HEK293 (cell line): Measurements from ENCODE around the gene CD93.

Experiments used
- KLF7 ChIP-seq: fragments of 450-650 bp; formaldehyde crosslinking; IDR thresholded peaks from 2 replicates; pipeline ENCODE4 v1.5.1; 2016; ENCODE audit warnings: missing biosample characterization, missing genetic modification characterization, borderline replicate concordance
- KLF9 ChIP-seq: fragments of 450-650 bp; formaldehyde crosslinking; IDR thresholded peaks from 2 replicates; pipeline ENCODE4 v1.5.1; 2016; ENCODE audit warnings: missing biosample characterization, missing genetic modification characterization, low read depth
- REST ChIP-seq: fragments of 450-650 bp; formaldehyde crosslinking; IDR thresholded peaks from 2 replicates; pipeline ENCODE4 v1.5.1; 2016; ENCODE audit warnings: missing biosample characterization, missing genetic modification characterization
- ZFHX2 ChIP-seq: fragments of 450-650 bp; formaldehyde crosslinking; conservative IDR thresholded peaks from 2 replicates; pipeline ENCODE4 v1.5.1; 2016; ENCODE audit warnings: missing biosample characterization, missing genetic modification characterization
- ZNF121 ChIP-seq: fragments of 450-650 bp; formaldehyde crosslinking; IDR thresholded peaks from 2 replicates; pipeline ENCODE4 v1.5.1; 2016; ENCODE audit warnings: missing biosample characterization, missing genetic modification characterization
- ZNF155 ChIP-seq: fragments of 450-650 bp; formaldehyde crosslinking; IDR thresholded peaks from 2 replicates; pipeline ENCODE4 v1.5.1; 2016; ENCODE audit warnings: missing biosample characterization, missing genetic modification characterization
- ZNF16 ChIP-seq: fragments of 450-650 bp; formaldehyde crosslinking; IDR thresholded peaks from 2 replicates; pipeline ENCODE4 v1.5.1; 2016; ENCODE audit warnings: low read depth, missing biosample characterization, missing genetic modification characterization
- ZNF211 ChIP-seq: fragments of 450-650 bp; formaldehyde crosslinking; IDR thresholded peaks from 2 replicates; pipeline ENCODE4 v1.5.1; 2016; ENCODE audit warnings: low read depth, missing biosample characterization, missing genetic modification characterization
- ZNF274 ChIP-seq, 2 experiments: fragments of 200-500 bp in 1 of 2; fragments of 450-650 bp in 1 of 2; sonication (Bioruptor generic) in 1 of 2; formaldehyde crosslinking in 1 of 2; IDR thresholded peaks; 2 replicates each; pipeline versions ENCODE4 v1.5.1 to v1.6.1; 2014 to 2016; ENCODE audit warnings: borderline replicate concordance in 1 of 2, inconsistent platforms in 1 of 2, low read length in 1 of 2, missing biosample characterization in 1 of 2, missing genetic modification characterization in 1 of 2
- ZNF280C ChIP-seq: fragments of 450-650 bp; formaldehyde crosslinking; IDR thresholded peaks from 2 replicates; pipeline ENCODE4 v1.5.1; 2016; ENCODE audit warnings: missing biosample characterization, missing genetic modification characterization
- ZNF394 ChIP-seq: fragments of 450-650 bp; formaldehyde crosslinking; IDR thresholded peaks from 2 replicates; pipeline ENCODE4 v1.5.1; 2016; ENCODE audit warnings: missing biosample characterization, missing genetic modification characterization, mild to moderate bottlenecking, moderate library complexity, borderline replicate concordance
- ZNF404 ChIP-seq: fragments of 450-650 bp; formaldehyde crosslinking; IDR thresholded peaks from 2 replicates; pipeline ENCODE4 v1.5.1; 2017; ENCODE audit warnings: missing biosample characterization, missing genetic modification characterization
- ZNF521 ChIP-seq: fragments of 450-650 bp; formaldehyde crosslinking; IDR thresholded peaks from 2 replicates; pipeline ENCODE4 v1.5.1; 2017; ENCODE audit warnings: missing biosample characterization, mild to moderate bottlenecking, missing genetic modification characterization
- ZNF580 ChIP-seq: fragments of 450-650 bp; formaldehyde crosslinking; IDR thresholded peaks from 2 replicates; pipeline ENCODE4 v1.5.1; 2016; ENCODE audit warnings: missing biosample characterization, missing genetic modification characterization
- ZNF701 ChIP-seq: fragments of 450-650 bp; formaldehyde crosslinking; IDR thresholded peaks from 2 replicates; pipeline ENCODE4 v1.5.1; 2016; ENCODE audit warnings: missing biosample characterization, missing genetic modification characterization
- ZSCAN16 ChIP-seq: fragments of 450-650 bp; formaldehyde crosslinking; IDR thresholded peaks from 2 replicates; pipeline ENCODE4 v1.5.1; 2016; ENCODE audit warnings: missing biosample characterization, missing genetic modification characterization
- ZSCAN5A ChIP-seq: fragments of 450-650 bp; formaldehyde crosslinking; IDR thresholded peaks from 2 replicates; pipeline ENCODE4 v1.5.1; 2016; ENCODE audit warnings: missing biosample characterization, missing genetic modification characterization
- TF ChIP-seq, protein P1 (sequence below): fragments of 450-650 bp; formaldehyde crosslinking; IDR thresholded peaks from 2 replicates; pipeline ENCODE4 v1.5.1; 2017; ENCODE audit warnings: missing biosample characterization, mild to moderate bottlenecking, missing genetic modification characterization, moderate library complexity
- TF ChIP-seq, protein P2 (sequence below): fragments of 450-650 bp; formaldehyde crosslinking; IDR thresholded peaks from 2 replicates; pipeline ENCODE4 v1.5.1; 2016; ENCODE audit warnings: missing biosample characterization, missing genetic modification characterization
- TF ChIP-seq, protein P3 (sequence below): fragments of 450-650 bp; formaldehyde crosslinking; IDR thresholded peaks from 2 replicates; pipeline ENCODE4 v1.5.1; 2016; ENCODE audit warnings: missing biosample characterization, missing genetic modification characterization, borderline replicate concordance
- TF ChIP-seq, protein P4 (sequence below): fragments of 450-650 bp; formaldehyde crosslinking; IDR thresholded peaks from 2 replicates; pipeline ENCODE4 v1.5.1; 2017; ENCODE audit warnings: missing biosample characterization, missing genetic modification characterization

Gene CD93

DNA sequence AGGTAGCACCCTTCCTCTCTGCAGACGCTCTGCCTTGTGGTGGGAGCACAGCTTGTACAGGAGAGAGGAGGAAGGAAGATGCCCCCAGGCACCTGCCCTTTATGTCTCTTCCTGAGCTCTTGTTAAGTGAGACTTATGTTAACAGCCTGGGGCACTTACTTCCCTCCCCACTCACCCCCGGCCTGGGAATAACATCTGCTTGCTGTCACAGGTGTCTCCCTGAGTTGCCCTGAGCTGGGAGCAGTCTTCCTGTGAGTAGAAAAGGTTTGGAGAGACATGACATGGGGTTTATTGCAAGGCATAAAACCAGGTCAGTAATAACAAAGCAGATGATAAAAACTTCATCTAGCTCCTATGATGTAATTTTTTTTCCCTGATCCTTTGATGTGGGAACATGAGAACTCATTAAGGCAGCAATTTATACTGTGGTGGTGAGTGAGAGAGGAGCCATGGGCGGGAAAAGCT is 49.1 kb downstream of the CD93 start (continued):
- TF ChIP-seq, protein P1, sequence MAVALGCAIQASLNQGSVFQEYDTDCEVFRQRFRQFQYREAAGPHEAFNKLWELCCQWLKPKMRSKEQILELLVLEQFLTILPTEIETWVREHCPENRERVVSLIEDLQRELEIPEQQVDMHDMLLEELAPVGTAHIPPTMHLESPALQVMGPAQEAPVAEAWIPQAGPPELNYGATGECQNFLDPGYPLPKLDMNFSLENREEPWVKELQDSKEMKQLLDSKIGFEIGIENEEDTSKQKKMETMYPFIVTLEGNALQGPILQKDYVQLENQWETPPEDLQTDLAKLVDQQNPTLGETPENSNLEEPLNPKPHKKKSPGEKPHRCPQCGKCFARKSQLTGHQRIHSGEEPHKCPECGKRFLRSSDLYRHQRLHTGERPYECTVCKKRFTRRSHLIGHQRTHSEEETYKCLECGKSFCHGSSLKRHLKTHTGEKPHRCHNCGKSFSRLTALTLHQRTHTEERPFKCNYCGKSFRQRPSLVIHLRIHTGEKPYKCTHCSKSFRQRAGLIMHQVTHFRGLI (tag by site-specific recombination), result no peak
- TF ChIP-seq ZNF274 (IDR thresholded peaks at IDR 0.05; ENCODE audit: low read length) (no peak), ZNF274 (tag by site-specific recombination; IDR thresholded peaks at IDR 0.05; ENCODE audit: borderline replicate concordance) (no peak), ZNF404 (tag by site-specific recombination) (no peak), ZNF701 (tag by site-specific recombination) (no peak), ZNF211 (tag by site-specific recombination) (no peak), ZNF16 (tag by site-specific recombination) (no peak), KLF9 (tag by site-specific recombination) (no peak), ZNF394 (tag by site-specific recombination) (peak; percentile 63), ZNF580 (no peak), ZFHX2 (tag by site-specific recombination) (no peak), ZSCAN16 (tag by site-specific recombination) (no peak), ZSCAN5A (no peak), ZNF280C (tag by site-specific recombination) (no peak), REST (tag by site-specific recombination) (no peak), ZNF155 (tag by site-specific recombination) (no peak), KLF7 (no peak), ZNF521 (tag by site-specific recombination) (no peak), ZNF121 (tag by site-specific recombination) (no peak)
- TF ChIP-seq, protein P2, sequence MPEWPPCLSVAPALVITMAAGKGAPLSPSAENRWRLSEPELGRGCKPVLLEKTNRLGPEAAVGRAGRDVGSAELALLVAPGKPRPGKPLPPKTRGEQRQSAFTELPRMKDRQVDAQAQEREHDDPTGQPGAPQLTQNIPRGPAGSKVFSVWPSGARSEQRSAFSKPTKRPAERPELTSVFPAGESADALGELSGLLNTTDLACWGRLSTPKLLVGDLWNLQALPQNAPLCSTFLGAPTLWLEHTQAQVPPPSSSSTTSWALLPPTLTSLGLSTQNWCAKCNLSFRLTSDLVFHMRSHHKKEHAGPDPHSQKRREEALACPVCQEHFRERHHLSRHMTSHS (tag by site-specific recombination), result no peak
- TF ChIP-seq, protein P3, sequence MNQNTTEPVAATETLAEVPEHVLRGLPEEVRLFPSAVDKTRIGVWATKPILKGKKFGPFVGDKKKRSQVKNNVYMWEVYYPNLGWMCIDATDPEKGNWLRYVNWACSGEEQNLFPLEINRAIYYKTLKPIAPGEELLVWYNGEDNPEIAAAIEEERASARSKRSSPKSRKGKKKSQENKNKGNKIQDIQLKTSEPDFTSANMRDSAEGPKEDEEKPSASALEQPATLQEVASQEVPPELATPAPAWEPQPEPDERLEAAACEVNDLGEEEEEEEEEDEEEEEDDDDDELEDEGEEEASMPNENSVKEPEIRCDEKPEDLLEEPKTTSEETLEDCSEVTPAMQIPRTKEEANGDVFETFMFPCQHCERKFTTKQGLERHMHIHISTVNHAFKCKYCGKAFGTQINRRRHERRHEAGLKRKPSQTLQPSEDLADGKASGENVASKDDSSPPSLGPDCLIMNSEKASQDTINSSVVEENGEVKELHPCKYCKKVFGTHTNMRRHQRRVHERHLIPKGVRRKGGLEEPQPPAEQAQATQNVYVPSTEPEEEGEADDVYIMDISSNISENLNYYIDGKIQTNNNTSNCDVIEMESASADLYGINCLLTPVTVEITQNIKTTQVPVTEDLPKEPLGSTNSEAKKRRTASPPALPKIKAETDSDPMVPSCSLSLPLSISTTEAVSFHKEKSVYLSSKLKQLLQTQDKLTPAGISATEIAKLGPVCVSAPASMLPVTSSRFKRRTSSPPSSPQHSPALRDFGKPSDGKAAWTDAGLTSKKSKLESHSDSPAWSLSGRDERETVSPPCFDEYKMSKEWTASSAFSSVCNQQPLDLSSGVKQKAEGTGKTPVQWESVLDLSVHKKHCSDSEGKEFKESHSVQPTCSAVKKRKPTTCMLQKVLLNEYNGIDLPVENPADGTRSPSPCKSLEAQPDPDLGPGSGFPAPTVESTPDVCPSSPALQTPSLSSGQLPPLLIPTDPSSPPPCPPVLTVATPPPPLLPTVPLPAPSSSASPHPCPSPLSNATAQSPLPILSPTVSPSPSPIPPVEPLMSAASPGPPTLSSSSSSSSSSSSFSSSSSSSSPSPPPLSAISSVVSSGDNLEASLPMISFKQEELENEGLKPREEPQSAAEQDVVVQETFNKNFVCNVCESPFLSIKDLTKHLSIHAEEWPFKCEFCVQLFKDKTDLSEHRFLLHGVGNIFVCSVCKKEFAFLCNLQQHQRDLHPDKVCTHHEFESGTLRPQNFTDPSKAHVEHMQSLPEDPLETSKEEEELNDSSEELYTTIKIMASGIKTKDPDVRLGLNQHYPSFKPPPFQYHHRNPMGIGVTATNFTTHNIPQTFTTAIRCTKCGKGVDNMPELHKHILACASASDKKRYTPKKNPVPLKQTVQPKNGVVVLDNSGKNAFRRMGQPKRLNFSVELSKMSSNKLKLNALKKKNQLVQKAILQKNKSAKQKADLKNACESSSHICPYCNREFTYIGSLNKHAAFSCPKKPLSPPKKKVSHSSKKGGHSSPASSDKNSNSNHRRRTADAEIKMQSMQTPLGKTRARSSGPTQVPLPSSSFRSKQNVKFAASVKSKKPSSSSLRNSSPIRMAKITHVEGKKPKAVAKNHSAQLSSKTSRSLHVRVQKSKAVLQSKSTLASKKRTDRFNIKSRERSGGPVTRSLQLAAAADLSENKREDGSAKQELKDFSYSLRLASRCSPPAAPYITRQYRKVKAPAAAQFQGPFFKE (tag by site-specific recombination), result no peak
- TF ChIP-seq, protein P4, sequence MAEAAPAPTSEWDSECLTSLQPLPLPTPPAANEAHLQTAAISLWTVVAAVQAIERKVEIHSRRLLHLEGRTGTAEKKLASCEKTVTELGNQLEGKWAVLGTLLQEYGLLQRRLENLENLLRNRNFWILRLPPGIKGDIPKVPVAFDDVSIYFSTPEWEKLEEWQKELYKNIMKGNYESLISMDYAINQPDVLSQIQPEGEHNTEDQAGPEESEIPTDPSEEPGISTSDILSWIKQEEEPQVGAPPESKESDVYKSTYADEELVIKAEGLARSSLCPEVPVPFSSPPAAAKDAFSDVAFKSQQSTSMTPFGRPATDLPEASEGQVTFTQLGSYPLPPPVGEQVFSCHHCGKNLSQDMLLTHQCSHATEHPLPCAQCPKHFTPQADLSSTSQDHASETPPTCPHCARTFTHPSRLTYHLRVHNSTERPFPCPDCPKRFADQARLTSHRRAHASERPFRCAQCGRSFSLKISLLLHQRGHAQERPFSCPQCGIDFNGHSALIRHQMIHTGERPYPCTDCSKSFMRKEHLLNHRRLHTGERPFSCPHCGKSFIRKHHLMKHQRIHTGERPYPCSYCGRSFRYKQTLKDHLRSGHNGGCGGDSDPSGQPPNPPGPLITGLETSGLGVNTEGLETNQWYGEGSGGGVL, result no peak; the same call in none of the 2 replicates
